OCI-LY1 (cell line): ENCODE measurements around the gene JMJD1C.

Experiments
- H2AFZ ChIP-seq: fragments of 200-600 bp; sonication (generic), shearing (Covaris generic); 2 replicates; pipeline ENCODE4 v1.6.0; 2014; ENCODE audit warnings: antibody characterized with exemption, mild to moderate bottlenecking, low read length
- H3F3A ChIP-seq: fragments of 200-600 bp; sonication (generic), shearing (Covaris generic); 2 replicates; pipeline ENCODE4 v1.6.0; 2014; ENCODE audit warnings: mild to moderate bottlenecking, antibody characterized with exemption, low read length, moderate library complexity; ENCODE audit not compliant: insufficient read depth
- H3K27ac ChIP-seq: fragments of 200-600 bp; sonication (generic); 2 replicates; pipeline ENCODE4 v1.5.1; 2014; ENCODE audit warnings: low read length, mixed run types, mild to moderate bottlenecking, low read depth; ENCODE audit not compliant: poor library complexity, severe bottlenecking
- H3K27me3 ChIP-seq: fragments of 200-600 bp; sonication (generic); 2 replicates; pipeline ENCODE4 v1.6.0; 2014; ENCODE audit warnings: antibody characterized with exemption, mild to moderate bottlenecking, low read length, moderate library complexity; ENCODE audit not compliant: insufficient read depth
- H3K36me3 ChIP-seq: fragments of 200-600 bp; sonication (generic); 2 replicates; pipeline ENCODE4 v1.6.1; 2014; ENCODE audit warnings: mild to moderate bottlenecking, antibody characterized with exemption, low read length, moderate library complexity, mixed read lengths; ENCODE audit not compliant: insufficient read depth
- H3K4me1 ChIP-seq: fragments of 200-600 bp; sonication (generic); 2 replicates; pipeline ENCODE4 v1.5.1; 2014; ENCODE audit warnings: mild to moderate bottlenecking, low read length, moderate library complexity; ENCODE audit not compliant: insufficient read depth, severe bottlenecking
- H3K4me2 ChIP-seq: fragments of 200-600 bp; sonication (generic), shearing (Covaris generic); 2 replicates; pipeline ENCODE4 v1.6.1; 2014; ENCODE audit warnings: low read length
- H3K4me3 ChIP-seq: fragments of 200-600 bp; sonication (generic); 2 replicates; pipeline ENCODE4 v1.5.1; 2014; ENCODE audit warnings: low read length, low read depth, mild to moderate bottlenecking, mixed read lengths; ENCODE audit not compliant: poor library complexity, severe bottlenecking
- H3K79me2 ChIP-seq: fragments of 200-600 bp; shearing (Covaris generic); 2 replicates; pipeline ENCODE4 v1.6.1; 2016; ENCODE audit warnings: mixed run types, low read length, mixed read lengths; ENCODE audit not compliant: insufficient read depth
- H3K9ac ChIP-seq: fragments of 200-600 bp; sonication (generic), shearing (Covaris generic); 2 replicates; pipeline ENCODE4 v1.6.1; 2014; ENCODE audit warnings: mild to moderate bottlenecking, low read length, mixed read lengths
- H3K9me2 ChIP-seq: fragments of 200-600 bp; sonication (generic), shearing (Covaris generic); 2 replicates; pipeline ENCODE4 v1.6.1; 2014; ENCODE audit warnings: low read depth, mild to moderate bottlenecking, low read length, mixed read lengths
- H3K9me3 ChIP-seq: fragments of 200-600 bp; shearing (Covaris generic); 2 replicates; pipeline ENCODE4 v1.6.1; 2014; ENCODE audit warnings: low read length, mixed read lengths
- H4K20me1 ChIP-seq: fragments of 200-600 bp; sonication (generic), shearing (Covaris generic); 2 replicates; pipeline ENCODE4 v1.6.0; 2016; ENCODE audit warnings: mild to moderate bottlenecking, low read length; ENCODE audit not compliant: insufficient read depth
- CTCF ChIP-seq: fragments of 200-600 bp; sonication (generic), shearing (Covaris generic); IDR thresholded peaks from 2 replicates; pipeline ENCODE4 v1.5.1; 2017; ENCODE audit warnings: mild to moderate bottlenecking, antibody characterized with exemption, low read length, moderate library complexity, mixed read lengths
- EZH2 ChIP-seq: fragments of 200-600 bp; sonication (generic), shearing (Covaris generic); IDR thresholded peaks from 2 replicates; pipeline ENCODE4 v1.8.0; 2017; ENCODE audit warnings: borderline replicate concordance, mixed run types, mild to moderate bottlenecking, antibody characterized with exemption, low read length, moderate library complexity, mixed read lengths

JMJD1C gene

GRCh38 chr10:63273577-63273976 lies 192.2 kb downstream of the JMJD1C start:
- Histone ChIP-seq H3K27ac (peak overlapping the region; percentile 42), H3K4me3 (no peak overlapping the region), H3F3A (no peaks in the 10 kb centered on the region), H3K27me3 (no peaks in the 10 kb centered on the region), H3K9me3 (no peaks in the 10 kb centered on the region), H3K9ac (no peak overlapping the region), H3K4me2 (peak overlapping the region; percentile 12; the same call in 1 of the 2 replicates), H4K20me1 (no peaks in the 10 kb centered on the region), H2AFZ (no peak overlapping the region), H3K79me2 (peaks cover 8% of the 10 kb centered on the region), H3K9me2 (no peaks in the 10 kb centered on the region), H3K36me3 (no peaks in the 10 kb centered on the region), H3K4me1 (peaks cover 42% of the 10 kb centered on the region)
- TF ChIP-seq CTCF (no peak), EZH2 (no peak)

GRCh38 chr10:63268798-63269503 lies 196.8 kb downstream of the JMJD1C start:
- Histone ChIP-seq H3K9me2 (no peaks in the 10 kb centered on the region), H3K36me3 (no peaks in the 10 kb centered on the region), H3K27ac (peak overlapping the region; percentile 98), H3K4me1 (peaks cover 43% of the 10 kb centered on the region), H3K79me2 (peaks cover 55% of the 10 kb centered on the region), H2AFZ (no peak overlapping the region), H3K9me3 (no peaks in the 10 kb centered on the region), H3K9ac (peak overlapping the region; percentile 91), H3F3A (peaks cover 6% of the 10 kb centered on the region; the same call in 1 of the 2 replicates), H3K4me3 (peak overlapping the region; percentile 94), H3K27me3 (no peaks in the 10 kb centered on the region), H4K20me1 (no peaks in the 10 kb centered on the region), H3K4me2 (peak overlapping the region; percentile 79)
- TF ChIP-seq CTCF (peak; percentile 17; the same call in 1 of the 2 replicates), EZH2 (no peak)

- Histone ChIP-seq H3K9me3 (no peaks in the 10 kb centered on the region), H3K27me3 (no peaks in the 10 kb centered on the region), H3K27ac (peak overlapping the region; percentile 98), H2AFZ (no peak overlapping the region), H4K20me1 (no peaks in the 10 kb centered on the region), H3K4me2 (peak overlapping the region; percentile 79), H3F3A (peaks cover 6% of the 10 kb centered on the region; the same call in 1 of the 2 replicates), H3K9me2 (no peaks in the 10 kb centered on the region), H3K9ac (peak overlapping the region; percentile 91), H3K36me3 (no peaks in the 10 kb centered on the region), H3K79me2 (peaks cover 60% of the 10 kb centered on the region), H3K4me3 (peak overlapping the region; percentile 94), H3K4me1 (peaks cover 43% of the 10 kb centered on the region)
- no peak for TF ChIP-seq EZH2
- TF ChIP-seq CTCF: no peak
Observed at GRCh38 chr10:63268149-63268797, 197.5 kb downstream of the JMJD1C start.
